ENCODE results near the gene GLT1D1.
"Not testable (repeated sequence)": the region's sequence is repeated elsewhere in the genome, so short reads cannot be mapped to it uniquely, and the experiment has no call there.

Gene GLT1D1

GRCh38 chr12:128852885-128853599 lies at the start of gene GLT1D1:
Gene GLT1D1, plus strand, starts transcription at chr12:128853478. Its CDS starts 104 bp downstream, at chr12:128853582.
- no peak for DNase-seq (ENCODE audit: low read depth)

GRCh38 chr12:128803788-128804187 lies 49.5 kb upstream of the GLT1D1 start:
- DNase-seq (ENCODE audit: low read depth) = no peak

GRCh38 chr12:128804762-128805161 lies 48.5 kb upstream of the GLT1D1 start:
- DNase-seq (ENCODE audit: low read depth) = no peak

- DNase-seq (ENCODE audit: low read depth) = not testable (repeated sequence)
Observed at GRCh38 chr12:128805406-128805805, 47.9 kb upstream of the GLT1D1 start.

GRCh38 chr12:128806573-128806972 lies 46.7 kb upstream of the GLT1D1 start:
- no peak for DNase-seq (ENCODE audit: low read depth)

- no peak for DNase-seq (ENCODE audit: low read depth)
Observed at GRCh38 chr12:128807161-128807724, 46.0 kb upstream of the GLT1D1 start.

GRCh38 chr12:128808651-128809050 lies 44.6 kb upstream of the GLT1D1 start:
- DNase-seq (ENCODE audit: low read depth) = no peak

- no peak for DNase-seq (ENCODE audit: low read depth)
Observed at GRCh38 chr12:128810182-128811127, 42.8 kb upstream of the GLT1D1 start.

- DNase-seq (ENCODE audit: low read depth) = no peak
Observed at GRCh38 chr12:128811806-128812205, 41.5 kb upstream of the GLT1D1 start.

GRCh38 chr12:128813392-128813791 lies 39.9 kb upstream of the GLT1D1 start:
- no peak for DNase-seq (ENCODE audit: low read depth)

- DNase-seq (ENCODE audit: low read depth) = no peak
Observed at GRCh38 chr12:128813883-128814282, 39.4 kb upstream of the GLT1D1 start.

GRCh38 chr12:128814411-128815261 lies 38.6 kb upstream of the GLT1D1 start:
- DNase-seq (ENCODE audit: low read depth) = no peak

GRCh38 chr12:128815779-128816642 lies 37.3 kb upstream of the GLT1D1 start:
- no peak for DNase-seq (ENCODE audit: low read depth)

GRCh38 chr12:128816643-128816920 lies 36.7 kb upstream of the GLT1D1 start:
- DNase-seq (ENCODE audit: low read depth) = no peak

GRCh38 chr12:128817111-128818015 lies 35.9 kb upstream of the GLT1D1 start:
- no peak for DNase-seq (ENCODE audit: low read depth)

GRCh38 chr12:128818065-128819022 lies 34.9 kb upstream of the GLT1D1 start:
- no peak for DNase-seq (ENCODE audit: low read depth)

GRCh38 chr12:128819293-128820144 lies 33.8 kb upstream of the GLT1D1 start:
- DNase-seq (ENCODE audit: low read depth) = no peak

- DNase-seq (ENCODE audit: low read depth) = no peak
Observed at GRCh38 chr12:128820253-128820652, 33.0 kb upstream of the GLT1D1 start.
